ELR (cell line): ENCODE results near the gene KLK4.
A peak's percentile ranks its signal among the peaks of the same experiment; 100 is the strongest.
"Not testable (repeated sequence)": the region's sequence is repeated elsewhere in the genome, so short reads cannot be mapped to it uniquely, and the experiment has no call there.

Experiments
- DNase-seq: peaks from one replicate; pipeline ENCODE4 v3.0.0-alpha.2; 2015; ENCODE audit warnings: low read depth

The KLK4 gene

DNA sequence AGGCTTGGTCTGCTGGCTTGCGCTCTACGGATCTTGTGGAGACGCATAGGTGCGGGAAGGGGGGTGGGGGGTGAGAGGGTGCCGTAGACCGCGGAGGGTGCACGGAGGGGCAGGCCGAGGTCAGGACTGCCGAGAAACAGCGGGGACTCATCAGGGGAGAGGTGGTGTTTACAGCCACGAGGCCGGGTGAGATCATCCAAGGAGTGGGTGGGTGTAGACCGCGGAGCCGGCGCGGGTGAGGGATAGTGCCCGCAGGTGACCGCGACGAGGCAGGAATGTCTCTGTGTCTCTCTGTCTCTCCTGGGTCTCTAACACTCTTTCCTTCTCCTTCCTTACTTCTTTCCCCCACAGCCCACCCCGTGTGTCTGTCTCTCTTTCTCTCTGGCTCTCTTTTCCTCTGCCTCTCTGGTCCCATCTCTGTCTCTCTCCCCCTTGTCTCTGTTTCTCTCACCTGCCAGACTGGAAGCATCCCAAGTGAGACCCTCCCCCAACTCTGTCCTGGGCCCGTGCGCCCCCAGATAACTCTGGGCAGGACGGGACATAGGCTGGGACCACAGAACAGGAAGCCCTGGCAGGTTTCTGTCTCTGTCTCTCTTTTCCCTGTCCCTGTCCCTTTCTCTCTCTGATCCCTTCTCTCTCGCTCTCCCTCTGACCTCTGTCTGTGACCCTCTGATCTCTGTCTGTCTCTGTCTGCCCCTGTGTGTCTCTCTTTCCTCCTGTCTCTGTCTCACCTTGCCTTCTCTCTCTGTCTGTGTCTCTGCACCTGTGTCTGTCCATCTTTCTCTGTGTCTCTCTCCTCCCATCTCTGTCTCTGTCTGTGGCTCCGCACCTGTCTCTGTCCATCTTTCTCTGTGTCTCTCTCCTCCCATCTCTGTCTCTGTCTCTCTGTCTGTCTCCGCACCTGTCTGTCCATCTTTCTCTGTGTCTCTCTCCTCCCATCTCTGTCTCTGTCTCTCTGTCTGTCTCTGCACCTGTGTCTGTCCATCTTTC is 1.8 kb upstream of the KLK4 start:
- DNase-seq: no peak

DNA sequence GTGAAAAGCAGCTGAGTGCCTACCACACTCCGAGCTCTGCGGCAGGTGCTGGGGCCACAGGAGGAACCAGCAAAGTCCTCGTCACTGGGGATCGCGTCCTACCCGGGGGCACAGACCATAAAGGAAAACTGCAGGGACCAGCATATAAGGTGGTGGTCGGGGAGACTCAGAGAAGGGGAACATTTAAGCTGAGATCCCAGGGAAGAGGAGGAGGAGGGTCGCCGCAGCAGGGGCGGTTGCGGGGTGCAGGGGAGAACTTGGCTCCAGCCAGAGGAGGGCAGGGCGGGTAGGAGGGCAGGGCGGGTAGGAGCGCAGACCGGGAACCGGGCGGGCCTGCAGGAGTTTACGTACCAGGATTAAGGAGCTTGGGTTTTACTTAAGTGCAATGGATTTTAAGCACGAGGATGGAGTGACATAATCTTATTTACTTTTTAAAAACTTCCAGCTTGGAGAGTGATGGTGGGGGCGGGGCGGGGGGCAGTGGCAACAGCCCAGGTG is 956 bp upstream of the KLK4 start:
- no peak for DNase-seq

DNA sequence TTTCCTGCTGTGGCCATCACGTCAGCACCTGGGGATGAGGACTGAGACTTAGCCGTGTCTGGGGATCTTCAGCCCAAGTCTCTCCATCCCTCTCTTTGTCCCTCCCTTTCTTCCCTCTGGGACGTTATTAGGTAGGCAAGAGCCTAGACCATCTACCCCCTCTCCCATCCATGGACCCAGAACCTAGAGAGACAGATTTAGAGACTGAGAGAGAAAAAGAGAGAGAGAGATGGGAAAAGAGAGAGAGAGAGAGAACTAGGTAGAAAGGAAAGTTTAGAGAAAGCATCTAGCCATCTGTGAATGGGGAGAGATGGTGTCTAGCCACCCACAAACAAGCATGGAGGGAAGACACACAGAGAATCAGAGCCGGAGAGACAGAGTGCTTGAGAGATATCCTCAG is 473 bp downstream of the KLK4 start:
- DNase-seq: no peak

DNA sequence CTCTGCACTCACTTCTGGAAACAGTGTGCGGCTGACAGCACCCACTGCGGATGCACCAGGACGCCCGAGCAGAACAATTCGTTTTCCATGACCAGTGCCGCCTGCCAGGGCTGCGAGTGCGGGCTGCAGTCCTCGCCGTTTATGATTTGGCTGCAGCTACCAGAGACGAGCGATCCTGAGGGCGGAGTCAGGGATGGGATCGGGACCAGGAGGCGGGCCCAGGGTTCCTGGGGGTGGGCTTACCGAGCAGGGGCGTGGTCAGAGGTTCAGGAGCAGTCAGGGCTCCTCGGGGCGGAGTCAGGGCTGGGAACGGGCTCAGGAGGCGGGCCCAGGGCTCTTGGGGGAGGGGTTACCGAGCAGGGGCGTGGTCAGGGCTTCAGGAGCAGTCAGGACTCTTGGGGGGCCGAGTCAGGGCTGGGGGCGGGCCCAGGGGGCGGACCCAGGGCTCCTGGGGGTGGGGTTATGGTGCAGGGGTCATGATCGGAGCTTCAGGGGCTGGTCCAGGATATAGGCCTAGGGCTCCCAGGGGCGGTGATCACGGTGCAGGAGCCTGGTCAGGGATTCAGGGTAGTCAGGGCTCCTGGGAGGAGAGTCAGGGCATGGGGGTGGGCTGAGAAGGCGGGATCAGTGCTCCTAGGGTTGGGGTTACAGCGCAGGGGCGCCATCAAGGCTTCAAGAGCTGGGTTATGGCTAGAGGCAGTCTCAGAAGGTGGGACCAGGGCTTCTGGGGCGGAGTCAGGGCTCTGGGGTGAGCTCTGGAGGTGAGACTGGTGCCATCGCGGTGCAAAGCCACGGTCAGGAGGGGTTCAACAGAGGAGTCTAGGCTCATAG is 1.7 kb downstream of the KLK4 start:
- DNase-seq: peak; percentile 47

DNA sequence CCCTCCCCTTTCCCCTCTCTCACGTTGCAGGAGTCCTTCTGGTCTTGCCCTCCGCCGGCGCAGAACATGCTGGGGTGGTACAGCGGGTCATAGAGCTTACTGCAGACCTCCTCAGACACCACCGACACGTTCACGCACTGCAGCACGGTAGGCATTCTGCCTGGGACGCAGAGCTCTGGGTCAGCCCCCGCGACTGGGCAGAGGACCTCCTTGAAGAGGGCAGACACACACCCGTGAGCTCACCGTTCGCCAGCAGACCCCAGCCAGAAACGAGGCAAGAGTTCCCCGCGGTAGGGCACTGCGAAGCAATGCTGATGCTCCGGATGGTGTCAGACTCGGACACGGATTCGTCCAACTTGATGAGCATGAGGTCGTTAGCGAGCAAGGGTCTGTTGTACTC is 2.9 kb downstream of the KLK4 start:
- DNase-seq: no peak

DNA sequence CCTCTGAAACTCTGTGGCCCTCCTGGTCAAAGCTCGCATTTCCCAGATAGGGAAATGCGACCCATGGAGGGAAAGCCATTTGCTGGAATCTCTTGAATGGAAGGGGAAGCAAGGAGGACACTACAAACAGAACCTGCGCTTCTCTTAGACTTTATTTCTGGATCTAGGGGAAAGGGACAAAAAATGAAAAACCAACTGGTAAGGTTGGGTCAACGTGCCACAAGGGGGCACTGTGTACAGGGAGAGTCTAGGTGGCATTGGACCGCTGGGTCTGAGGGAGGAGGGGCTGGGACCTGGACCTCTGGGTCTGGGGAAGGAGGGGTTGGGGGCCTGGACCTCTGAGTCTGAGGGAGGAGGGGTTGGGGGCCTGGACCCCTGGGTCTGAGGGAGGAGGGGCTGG is 5.0 kb downstream of the KLK4 start:
- peak; percentile 26 for DNase-seq

DNA sequence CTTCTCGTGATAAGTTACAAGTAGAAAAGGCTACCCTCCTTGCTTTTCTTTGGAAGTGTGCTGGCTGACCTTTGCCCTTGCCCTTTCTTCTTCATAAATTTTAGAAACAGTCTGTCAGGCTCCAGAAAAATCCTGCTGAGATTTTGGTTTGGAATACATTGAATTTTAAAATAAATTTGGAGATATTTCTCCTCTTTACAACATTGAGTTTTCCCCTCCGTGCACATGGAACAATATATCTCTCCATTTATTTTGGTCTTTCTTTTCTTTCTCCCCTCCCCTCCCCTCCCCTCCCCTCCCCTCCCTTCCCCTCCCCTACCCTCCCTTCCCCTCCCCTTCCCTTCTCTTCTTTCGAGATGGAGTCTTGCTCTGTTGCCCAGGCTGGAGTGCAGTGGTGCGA is 8.6 kb downstream of the KLK4 start:
- no peak for DNase-seq

DNA sequence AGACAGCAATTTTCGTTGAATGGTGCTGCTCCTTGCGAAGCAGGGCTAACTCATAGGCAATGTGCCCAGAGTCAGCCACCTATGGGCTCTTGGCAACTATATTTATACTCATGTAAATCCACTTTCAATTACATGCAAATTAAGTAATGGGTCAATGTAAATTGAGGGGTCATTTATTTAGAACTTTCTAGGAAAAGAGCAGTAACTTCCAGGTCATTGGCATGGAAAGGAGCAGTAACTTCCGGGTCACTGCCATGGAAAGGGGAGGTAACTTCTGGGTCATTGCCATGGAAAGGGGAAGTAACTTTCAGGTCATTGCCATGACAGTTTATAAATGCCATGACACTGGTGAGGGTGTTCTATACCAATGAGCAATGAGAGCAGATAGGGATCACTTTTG is 11.6 kb downstream of the KLK4 start:
- no peak for DNase-seq

DNA sequence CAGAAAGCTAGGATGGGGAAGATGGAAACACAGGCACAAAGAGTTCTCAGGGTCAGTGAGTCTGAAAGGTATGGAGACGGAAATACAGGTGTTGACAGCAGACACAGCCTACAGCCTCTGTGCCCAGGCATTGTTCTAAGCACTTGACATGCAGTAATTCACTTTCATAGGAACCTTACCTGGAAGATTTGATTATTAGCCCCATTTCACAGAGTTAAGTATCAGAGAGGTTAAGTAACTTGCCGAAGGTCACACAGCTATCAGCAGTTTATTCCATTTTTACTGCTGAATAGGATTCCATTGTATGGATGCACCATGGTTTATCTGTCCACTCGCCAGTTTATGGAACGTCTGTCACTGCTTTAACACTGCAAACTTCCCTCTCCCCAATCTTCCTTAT is 13.2 kb downstream of the KLK4 start:
- no peak for DNase-seq

DNA sequence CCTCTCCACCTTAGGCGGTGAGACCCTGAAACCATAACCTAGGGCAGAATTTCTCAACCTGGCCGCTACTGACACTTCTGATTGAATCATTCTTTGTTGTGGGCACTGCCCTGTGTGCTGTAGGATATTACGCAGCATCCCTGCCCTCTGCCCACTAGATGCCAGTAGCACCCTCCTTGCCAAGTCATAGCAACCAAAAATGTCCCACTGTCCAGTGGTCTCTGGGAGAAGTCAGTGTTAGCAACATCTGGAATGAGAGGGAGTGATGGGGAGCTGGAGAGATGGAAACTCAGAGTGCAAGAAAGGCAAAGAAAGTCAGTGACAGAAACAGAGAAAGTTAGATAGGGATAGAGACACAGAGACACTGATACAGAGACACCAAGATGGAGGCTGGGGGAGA is 13.6 kb downstream of the KLK4 start:
- no peak for DNase-seq

DNA sequence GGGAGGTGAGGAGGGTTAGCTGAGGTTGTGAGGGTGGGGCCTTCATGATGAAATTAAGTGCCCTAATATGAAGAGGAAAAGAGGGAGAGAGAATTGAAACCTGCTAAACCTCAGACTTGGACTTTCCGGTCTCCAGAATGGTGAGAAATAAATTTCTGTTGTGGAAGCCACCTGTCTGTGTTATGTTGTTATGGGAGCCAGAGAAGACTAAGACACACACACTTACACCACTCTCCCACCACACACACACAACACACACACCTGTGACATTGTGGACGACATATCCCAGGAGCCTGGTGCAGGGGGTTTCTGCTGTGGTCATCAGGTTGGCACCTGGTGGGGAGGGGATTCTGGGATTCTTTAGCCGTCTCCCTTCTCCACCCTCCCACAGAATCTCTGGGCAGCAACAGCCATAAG is 14.0 kb downstream of the KLK4 start:
- DNase-seq: no peak

DNA sequence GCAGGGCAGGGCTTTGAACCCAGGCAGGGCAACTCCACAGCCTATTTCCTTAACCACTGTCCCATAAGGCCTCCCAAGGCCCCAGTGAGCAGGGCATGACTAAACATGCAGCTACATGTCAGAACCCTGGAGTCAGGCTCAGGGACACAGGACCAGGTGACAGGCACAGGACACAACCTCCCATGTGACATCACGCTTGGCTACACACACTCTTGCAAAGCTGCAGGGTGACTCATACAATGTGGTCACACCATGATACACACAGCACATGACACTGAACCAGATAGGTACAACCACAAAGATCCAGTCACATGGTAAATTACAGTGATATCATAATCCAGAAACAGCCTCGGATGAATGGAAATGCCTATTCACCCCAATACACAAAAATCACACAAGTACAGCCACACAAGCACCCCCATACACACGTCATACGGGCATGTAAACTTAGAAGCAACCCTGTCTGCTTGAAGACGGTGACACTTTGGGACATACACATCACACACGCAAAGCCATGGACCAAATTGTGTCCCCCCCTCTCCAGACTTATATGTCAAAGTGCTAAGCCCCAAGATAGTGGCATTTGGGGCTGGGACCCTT is 14.5 kb downstream of the KLK4 start:
- DNase-seq: peak; percentile 57

DNA sequence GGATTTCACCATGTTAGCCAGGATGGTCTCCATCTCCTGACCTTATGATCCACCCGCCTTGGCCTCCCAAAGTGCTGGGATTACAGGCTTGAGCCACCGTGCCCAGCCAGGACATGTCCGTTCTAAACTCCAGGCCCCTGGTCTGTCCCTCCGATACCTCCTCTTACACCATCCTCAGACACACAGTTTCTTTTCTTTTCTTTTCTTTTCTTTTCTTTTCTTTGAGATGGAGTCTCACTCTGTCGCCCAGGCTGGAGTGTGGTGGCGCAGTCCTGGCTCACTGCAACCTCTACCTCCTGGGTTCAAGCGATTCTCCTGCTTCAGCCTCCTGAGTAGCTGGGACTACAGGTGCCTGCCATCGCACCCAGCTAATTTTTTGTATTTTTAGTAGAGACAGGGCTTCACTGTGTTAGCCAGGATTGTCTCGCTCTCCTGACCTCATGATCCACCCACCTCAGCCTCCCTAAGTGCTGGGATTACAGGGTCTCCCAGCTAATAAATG is 15.1 kb downstream of the KLK4 start:
- DNase-seq: not testable (repeated sequence)

DNA sequence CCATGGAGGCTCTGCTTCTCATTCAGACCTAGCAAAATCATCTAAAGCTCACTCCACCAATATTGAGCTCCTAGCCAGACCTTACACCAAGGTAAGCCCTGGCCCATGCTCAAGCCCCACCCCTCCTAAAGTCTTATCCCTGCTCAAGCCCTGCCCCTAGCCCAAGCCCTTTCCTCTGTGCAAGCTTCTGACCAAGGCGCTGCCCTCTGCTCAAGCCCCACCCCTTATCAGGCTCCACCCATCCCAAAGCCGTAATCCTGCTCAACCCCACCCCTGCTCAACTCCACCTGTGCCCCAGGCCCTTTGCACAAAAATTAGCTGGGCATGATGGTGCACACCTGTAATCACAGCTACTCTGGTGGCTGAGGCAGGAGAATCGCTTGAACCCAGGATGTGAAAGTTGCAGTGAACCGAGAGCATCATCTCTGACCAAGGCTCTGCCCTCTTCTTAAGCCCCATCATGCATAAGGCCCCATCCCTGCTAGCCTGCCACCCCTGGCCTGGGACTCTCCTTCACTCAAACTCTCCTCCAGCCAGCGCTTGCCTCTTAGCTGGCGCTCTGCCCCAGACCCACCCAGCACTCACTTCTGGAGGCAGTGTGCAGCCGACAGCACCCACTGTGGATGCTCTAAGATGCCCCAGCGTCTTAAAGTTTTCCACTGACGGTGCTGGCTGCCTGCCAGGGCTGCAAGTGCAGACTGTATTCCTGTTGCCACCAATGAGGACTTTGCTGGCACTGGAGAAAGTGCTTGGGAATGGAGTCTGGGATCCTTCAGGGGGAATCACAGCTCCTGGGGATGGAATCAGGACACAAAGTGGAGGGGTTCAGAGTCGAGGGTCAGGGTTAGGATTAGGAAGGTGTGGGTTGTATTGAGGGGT is 16.5 kb downstream of the KLK4 start:
- no peak for DNase-seq

DNA sequence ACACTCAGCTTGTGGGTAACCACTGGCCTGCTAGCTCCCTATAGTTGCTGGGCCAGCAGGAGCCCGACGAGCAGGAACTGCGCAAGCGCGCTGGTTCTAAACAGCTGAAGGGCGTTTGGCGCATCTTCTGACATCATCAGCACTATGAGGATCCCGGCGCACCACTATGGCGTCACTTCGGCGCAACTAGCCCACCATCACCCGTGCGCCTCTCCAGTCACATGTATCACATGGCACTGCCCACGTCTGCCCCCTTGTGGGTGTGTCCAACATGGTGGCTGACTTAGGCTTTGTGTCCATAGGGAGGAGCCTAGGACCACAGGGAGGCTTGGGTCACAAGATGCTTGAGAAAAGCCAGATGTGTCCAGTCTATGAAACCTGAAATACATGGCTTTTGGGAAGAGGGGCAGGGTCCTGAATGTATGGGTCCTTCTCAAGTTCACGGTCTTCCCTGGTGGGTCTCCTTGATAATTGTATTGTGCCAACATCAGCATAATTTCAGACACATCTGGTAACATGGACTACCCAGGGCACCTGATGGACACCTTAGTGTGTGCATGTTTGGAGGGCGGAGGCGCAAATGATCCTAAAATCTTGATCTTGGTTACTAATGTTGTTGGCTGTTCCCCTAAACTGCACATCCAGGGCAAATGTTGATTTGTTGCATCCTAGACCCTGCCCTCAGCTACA is 18.0 kb downstream of the KLK4 start:
- peak; percentile 8 for DNase-seq

DNA sequence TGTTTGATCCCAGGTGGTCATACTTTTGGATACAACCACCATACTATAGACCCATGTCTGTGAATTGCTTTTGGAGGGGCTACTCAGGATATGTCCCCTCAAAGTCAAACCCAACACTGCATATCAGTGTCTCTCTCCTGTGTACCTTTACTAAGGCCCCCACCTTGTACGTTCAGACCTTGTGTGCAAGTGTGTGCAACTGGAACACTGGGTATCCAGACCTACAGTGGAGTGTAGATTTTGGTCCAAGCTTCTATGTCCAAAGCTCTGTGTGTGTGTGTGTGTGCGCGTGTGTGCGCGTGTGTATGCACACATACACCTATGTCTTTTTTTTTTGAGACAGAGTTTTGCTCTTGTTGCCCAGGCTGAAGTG is 20.0 kb downstream of the KLK4 start:
- no peak for DNase-seq

DNA sequence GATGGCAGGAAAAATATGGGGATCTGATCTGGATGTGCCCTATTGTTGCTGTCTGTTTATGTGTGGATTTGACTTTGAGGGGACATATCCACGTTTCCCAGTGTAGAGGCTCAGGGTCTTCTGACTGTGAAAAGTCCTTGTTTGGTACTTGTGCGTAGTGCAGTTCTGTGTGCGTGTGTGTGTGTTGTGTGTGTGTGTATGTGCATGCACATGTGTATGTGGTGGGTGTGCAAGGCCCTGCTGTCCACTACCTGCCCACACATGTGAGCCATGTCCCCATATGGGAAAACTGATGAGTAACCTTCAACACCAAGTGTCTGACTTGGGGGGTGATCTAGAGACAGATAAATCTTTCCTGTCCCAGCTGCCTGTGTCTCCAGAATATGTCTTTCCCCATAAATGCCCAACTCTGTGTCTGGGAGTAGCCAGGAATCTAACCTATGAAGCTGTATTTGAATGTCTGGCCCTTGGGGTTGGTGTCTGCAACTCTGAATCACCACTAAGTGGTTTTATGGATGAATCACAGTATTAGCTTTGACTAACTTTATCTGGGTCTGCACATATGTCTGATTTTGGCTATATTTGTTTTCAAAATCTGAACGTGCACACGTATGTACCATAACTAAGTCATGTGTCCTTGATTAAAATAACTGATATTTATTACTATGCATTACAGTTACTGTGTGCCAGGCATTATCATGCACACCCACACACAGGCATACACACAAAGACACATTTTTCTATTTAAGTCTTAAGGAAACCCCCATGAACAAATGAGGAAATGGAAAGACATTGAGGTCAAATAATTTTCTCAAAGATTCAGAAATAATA is 20.6 kb downstream of the KLK4 start:
- peak; percentile 45 for DNase-seq

DNA sequence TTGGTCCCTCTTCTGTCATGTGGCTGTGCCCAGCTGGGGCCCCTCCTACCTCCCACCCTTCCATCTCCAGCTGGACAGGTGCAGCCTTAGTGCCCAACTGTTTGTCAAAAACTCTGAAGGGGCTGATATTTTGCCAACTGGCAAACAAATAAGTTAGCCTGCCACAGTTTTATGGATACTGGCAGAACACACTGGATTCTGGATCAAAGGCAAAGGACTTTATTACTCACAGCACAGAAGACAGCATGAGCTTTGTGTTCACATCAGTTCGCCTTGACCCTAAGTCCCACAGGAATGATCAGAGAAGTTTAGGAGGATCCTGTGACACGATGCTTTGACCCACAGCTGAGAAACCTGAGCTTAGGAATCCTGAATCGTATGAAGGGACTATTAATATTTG is 21.6 kb downstream of the KLK4 start:
- DNase-seq: no peak

DNA sequence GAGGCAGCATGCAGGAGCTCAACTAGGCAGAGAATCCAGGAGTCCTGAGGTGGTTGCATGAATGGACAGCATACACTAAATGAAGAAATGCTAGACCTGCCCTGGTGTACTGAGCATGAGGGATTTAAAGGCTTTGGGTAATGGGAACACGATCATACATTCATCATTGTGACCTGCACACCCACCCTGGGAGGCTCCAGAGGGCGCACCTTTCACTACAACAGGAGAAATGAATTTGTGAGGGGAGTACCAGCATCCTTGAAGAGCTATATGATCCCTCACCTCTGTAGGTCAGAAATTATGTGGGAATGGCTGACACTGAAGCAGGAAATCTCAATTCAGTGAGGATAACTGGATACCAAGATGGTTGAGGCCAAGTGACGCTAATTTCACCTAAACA is 29.0 kb downstream of the KLK4 start:
- DNase-seq: no peak

DNA sequence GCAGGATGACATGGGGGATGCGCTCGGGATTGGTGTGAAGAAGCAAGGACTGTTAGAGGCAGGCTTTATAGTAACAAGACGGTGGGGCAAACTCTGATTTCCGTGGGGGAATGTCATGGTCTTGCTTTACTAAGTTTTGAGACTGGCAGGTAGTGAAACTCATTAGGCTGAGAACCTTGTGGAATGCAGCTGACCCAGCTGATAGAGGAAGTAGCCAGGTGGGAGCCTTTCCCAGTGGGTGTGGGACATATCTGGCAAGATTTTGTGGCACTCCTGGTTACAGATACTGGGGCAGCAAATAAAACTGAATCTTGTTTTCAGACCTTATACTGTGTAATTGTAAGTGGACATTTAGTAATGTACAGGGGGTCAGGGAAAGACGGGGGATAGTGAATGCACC is 31.0 kb downstream of the KLK4 start:
- DNase-seq: no peak
